AG09319 (cell line): ENCODE measurements around the gene GTSF1L.

Experiments
- DNase-seq: peaks from one replicate; pipeline ENCODE4 v3.0.0-alpha.2; 2010; ENCODE audit warnings: low read depth; ENCODE audit errors: extremely low read depth
- TF ChIP-seq, protein P1 (sequence below): IDR thresholded peaks from 2 replicates; pipeline ENCODE4 v1.5.1; 2011; ENCODE audit warnings: low read depth, mild to moderate bottlenecking, inconsistent platforms, low read length, moderate library complexity

Gene GTSF1L

DNA sequence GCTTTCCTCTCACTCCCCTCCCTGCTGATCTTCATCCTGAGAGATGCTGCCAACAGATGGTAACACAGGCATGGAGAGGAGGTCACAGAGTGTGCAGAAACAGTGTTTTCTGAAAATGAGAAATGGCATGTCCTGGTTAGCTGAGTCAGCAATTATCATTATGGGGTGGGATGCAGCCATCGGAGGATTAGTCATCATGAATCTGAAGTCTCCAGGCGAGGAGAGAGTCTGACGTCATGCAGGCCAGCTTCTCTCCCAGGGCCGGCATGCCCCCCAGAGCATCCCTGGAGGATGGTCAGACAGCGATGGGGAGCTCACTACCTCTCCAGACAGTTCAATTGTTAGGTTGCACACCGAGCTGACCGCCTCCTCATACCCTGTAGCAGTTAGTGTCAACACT is 4.7 kb upstream of the GTSF1L start:
- TF ChIP-seq, protein P1, sequence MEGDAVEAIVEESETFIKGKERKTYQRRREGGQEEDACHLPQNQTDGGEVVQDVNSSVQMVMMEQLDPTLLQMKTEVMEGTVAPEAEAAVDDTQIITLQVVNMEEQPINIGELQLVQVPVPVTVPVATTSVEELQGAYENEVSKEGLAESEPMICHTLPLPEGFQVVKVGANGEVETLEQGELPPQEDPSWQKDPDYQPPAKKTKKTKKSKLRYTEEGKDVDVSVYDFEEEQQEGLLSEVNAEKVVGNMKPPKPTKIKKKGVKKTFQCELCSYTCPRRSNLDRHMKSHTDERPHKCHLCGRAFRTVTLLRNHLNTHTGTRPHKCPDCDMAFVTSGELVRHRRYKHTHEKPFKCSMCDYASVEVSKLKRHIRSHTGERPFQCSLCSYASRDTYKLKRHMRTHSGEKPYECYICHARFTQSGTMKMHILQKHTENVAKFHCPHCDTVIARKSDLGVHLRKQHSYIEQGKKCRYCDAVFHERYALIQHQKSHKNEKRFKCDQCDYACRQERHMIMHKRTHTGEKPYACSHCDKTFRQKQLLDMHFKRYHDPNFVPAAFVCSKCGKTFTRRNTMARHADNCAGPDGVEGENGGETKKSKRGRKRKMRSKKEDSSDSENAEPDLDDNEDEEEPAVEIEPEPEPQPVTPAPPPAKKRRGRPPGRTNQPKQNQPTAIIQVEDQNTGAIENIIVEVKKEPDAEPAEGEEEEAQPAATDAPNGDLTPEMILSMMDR, result no peak
- no peak for DNase-seq

DNA sequence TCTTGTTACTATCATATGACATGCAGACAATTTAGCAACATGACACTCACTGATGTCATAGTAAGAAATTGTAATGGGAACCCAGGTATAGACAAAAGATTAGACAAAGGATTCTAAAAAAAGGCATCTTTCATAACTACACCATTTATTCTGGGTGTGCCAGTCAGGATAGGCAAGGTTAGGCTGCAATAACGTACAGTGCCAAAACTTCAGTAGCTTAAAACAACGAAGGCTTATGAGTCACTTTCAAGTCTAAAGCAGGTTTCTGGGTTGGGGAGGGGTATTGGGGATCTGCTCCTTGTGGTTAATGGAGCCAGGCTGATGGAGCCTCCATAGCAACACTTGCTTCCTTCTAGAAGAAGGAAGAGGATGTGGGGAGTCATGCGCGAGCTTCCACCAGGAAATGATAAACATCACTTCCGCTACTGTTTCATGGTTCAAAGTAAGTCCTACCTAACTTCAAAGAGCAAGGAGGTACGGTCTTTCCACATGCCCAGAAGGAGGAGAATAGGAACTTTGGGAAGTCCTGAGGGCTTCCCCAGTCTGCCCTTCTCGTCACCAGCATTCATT is 2.0 kb upstream of the GTSF1L start:
- TF ChIP-seq, protein P1, result no peak
- no peak for DNase-seq

DNA sequence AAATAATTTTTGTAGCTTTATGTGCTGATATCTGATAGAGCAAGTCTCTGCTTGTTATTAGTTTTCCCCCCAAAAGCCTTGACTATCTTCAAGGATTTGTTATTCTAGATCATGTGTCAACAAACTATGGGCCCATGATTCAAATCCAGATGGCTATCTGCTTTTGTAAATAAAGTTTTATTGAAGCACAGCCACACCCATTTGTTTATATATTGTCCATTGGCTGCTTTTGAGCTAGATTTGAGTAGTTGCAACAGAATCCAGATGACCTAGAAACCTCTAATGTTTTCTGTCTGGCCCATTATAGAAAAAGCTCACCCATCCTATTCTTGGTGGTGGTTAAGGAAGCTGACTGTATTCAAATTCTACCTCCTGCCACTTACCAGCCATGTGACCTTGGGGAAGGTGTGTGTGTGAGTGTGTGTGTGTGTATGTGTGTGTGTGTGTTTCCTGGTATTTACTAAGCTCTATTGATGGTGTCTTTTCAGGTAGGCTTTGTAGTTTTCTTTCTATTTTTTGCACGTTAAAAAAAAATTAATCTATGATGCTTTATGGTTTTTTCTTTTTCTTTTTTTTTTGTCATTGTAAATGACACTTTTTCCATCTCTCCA is 1.3 kb upstream of the GTSF1L start:
- no peak for DNase-seq
- TF ChIP-seq, protein P1, result no peak

DNA sequence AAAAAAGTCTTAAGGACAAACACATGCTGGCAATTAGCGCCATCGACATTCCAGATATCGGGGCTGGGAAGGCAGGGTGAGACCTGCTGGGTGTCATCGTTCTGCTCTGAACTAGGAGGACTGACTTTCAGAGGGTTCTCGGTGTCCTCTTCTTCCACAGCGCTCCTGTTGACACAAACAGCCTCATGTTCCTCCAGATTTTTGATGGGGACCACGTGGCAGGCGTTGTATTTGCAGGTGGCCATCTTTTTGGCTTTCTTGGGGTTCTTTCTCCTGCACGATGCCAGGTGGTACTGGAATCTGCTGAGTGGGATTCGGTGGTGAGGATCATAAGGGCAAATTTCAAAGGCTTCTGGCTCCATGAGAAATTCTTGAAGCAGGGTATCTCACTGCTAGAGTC is 469 bp downstream of the GTSF1L start:
- TF ChIP-seq, protein P1, result no peak
- no peak for DNase-seq

DNA sequence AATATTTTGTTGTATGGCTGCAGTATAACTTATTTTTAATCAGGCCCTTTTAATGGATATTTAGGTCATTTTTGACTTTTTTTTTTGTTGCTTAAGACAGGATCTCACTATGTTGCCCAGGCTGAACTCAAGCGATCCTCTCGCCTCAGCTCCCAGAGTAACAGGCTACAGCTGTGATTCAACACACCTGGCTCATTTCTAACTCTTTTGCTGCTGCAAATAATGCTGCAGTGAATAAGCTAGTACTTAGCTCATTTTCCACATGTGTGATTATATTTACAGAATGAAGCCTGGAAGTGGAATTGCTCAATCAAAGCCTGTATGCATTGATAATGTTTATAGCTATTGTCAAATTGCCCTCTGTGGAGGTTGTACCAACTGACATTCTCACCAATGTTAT is 1.1 kb downstream of the GTSF1L start:
- TF ChIP-seq, protein P1, result no peak
- DNase-seq, result no peak

DNA sequence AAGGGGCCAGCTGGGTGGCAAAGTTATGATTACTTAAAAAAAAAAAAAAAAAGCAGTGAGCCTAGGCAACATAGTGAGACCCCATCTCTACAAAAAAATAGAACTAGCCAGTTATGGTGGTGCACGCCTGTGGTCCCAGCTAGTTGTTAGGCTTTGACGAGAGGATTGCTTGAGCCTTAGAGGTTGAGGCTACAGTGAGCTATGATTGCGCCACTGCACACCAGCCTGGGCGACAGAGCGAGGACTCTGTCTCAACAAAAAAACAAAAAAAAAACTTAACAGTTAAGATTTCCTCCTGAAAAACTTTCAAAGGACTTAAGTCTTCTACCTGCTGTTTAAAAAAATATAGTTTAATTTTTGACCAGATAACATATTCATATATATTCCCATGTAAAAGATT is 2.4 kb downstream of the GTSF1L start:
- no peak for DNase-seq
- TF ChIP-seq, protein P1, result no peak

DNA sequence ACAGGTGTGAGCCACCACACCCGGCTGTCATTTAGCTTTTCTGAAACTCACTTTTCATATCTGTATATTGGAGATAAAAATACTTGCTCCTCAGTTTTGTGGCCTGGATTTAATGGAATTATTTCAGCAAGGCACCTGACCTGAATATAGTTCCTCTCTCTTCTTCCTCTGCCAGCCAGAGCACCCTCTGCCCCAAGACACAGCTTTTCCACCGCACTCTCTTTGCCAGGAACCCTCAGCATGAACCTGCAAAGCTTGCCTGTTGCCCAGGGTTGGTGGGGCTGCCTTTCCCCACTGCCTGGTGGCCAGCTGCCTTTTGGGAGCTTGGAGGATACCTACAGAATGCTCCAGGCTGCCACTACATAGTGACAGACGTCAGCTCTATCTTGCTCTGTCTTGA is 3.1 kb downstream of the GTSF1L start:
- TF ChIP-seq, protein P1, result no peak
- DNase-seq, result no peak
